HG02588 (cell line): ENCODE results near the gene F9.
"Not testable (repeated sequence)": the region's sequence is repeated elsewhere in the genome, so short reads cannot be mapped to it uniquely, and the experiment has no call there.

ENCODE experiments used
- ATAC-seq: cut with Tn5 transposase; IDR thresholded peaks from one replicate; pipeline ENCODE4 v1.9.1; 2021; ENCODE audit warnings: mild to moderate bottlenecking, moderate library complexity; ENCODE audit not compliant: unreplicated experiment

F9 gene

DNA sequence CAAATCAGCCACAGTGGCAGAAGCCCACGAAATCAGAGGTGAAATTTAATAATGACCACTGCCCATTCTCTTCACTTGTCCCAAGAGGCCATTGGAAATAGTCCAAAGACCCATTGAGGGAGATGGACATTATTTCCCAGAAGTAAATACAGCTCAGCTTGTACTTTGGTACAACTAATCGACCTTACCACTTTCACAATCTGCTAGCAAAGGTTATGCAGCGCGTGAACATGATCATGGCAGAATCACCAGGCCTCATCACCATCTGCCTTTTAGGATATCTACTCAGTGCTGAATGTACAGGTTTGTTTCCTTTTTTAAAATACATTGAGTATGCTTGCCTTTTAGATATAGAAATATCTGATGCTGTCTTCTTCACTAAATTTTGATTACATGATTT is at the start of gene F9:
Gene F9, plus strand, starts transcription at position 190 of the 400 bp plus-strand sequence. Its CDS starts 26 bp downstream, at position 216.
- ATAC-seq: no peak

DNA sequence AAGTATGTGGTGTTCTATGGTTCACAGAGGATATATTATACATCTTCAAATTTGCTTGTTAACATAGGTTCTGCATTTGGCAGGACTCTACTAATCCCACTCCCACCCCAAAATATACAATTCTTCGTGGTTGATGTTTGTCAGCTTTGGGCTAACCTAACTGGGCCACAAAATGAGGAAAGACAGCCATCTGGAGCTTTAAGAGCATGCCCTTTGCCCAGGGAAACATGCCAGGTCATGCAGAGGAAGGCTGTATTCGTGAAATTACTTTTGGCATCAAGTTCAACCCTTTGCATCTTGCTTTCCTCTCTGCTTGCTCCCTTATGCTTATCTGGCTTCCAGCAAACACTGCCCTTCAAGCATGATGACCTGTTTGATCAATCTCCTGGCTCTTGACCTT is 46.8 kb upstream of the F9 start:
- no peak for ATAC-seq

DNA sequence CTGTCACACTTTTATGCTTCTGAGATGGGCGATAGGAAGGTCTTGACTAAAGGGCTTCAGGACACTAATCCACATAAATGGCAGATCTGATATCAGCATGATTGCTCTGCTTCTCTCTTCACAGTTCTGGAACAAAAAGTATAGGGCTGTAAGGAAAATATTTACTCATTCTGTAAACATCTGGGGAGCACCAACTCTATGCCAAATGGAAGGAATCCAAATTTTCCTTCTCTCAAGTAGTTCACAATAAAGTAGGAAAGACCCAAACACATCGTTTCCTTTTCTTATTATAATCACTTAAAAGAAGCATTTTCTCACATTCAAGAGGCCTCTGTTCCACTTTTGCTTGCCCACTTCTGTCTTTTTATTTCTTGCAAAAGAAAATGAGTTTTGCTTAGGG is 45.9 kb upstream of the F9 start:
- no peak for ATAC-seq

DNA sequence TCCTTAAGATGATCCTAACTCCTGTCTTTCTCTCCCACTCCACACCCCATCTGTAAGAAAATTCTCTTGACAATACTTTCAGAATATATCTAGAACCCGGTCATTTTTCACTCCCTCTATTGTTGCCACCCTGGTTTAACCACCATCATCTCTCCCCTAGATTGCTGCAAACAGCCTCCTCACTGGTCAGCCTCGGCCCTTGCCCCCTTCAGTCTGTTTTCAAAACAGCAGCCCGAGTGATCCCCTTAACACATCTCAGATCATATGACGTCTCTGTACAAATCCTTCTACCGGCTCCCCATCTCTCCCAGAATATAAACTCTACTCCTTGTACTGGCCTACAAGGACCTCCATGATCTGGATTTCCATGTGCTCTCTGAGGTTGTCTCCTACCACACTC is 35.2 kb upstream of the F9 start:
- no peak for ATAC-seq

DNA sequence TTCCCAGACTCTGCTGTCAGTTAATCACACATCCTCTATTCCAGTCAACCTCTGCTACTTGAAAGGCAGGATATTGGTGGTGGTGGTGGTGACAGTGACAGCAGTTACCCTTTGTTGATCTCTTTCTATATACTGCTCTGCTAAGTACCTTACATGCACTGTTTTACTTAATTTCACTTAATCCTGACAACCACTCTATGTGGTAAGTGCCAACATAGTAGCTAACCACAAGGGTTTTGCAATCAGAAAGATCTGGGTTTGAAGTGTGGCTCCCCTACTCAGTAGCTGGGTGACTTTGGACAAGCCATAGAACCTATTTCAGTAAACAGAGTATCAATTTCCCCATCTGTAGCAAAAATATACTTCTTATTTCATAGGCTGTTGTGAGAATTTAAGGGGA is 24.2 kb upstream of the F9 start:
- ATAC-seq: no peak

DNA sequence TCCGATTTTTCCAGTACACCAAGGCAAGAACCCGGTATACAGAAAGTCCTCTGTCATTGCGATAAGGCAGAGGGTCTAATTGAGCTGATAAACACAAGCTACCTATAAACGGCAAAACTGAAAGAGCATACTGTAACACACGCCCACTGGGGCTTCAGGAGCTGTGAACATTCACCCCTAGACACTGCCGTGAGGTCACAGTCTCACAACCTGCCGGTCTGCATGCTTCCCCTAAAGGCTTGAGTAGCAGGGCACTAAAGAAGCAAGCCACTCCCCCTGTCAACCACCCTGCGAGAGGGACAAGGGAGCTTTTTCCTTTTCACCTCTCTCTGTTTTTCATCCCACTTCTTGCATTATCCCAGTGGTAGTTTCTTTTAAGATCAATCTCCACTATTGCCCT is 22.4 kb upstream of the F9 start:
- no peak for ATAC-seq

DNA sequence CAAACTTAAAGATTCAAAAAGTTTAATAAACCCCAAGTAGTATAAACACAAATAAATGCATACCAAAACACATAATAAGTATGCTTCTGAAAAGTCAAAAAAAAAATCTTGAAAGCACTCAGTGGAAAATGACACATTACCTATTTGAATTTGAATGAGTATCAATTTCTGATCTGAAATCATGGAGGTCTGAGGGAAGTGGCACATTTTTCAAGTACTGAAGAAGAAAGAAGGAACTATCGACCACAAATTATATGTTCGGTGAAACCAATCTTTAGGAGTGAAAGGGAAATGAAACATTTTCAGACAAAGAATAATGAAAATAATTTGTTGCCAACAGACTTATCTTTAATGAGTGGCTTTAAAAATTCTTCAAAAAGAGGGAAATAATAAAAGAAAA is 12.1 kb upstream of the F9 start:
- ATAC-seq: no peak

DNA sequence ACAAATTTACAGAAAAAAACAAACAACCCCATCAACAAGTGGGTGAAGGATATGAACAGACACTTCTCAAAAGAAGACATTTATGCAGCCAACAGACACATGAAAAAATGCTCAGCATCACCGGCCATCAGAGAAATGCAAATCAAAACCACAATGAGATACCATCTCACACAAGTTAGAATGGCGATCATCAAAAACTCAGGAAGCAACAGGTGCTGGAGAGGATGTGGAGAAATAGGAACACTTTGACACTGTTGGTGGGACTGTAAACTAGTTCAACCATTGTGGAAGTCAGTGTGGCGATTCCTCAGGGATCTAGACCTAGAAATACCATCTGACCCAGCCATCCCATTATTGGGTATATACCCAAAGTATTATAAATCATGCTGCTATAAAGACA is 1.7 kb upstream of the F9 start:
- not testable (repeated sequence) for ATAC-seq

DNA sequence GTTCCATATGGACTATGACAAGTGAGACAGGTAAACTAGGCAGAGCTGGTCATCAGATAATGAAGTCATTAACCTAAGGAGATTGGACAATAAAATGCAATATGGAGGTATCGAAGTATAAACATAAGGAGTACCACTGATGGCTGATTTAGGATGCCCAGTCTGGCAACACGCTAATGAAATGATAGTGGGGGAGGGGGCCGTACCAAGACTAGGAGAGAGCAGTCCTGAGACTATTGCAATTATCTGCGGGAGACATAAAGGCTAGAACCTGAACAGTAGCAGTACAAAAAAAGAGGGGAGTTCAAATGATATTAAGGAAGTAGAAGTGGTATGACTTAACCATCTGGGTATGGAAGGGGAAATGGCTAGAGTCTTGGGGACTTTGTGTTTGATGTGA is 2.3 kb downstream of the F9 start:
- no peak for ATAC-seq

DNA sequence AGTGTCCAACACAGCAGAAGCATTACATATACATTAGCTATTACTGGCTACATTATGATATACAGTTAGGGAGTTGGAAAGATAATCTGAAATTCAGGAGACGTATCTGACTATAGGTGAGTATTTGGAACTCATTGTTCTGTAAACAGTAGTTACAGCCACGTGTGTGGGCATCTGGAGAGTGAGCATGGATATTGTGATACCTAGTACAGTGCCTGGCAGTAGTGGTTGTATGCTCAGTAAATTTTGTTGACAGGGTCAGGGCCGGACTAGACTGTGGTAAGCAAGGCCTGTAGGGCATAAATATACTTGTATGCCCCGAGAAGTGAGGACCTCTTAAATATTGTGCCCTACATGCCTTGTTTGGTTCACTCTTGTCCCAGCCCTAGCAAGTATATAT is 2.9 kb downstream of the F9 start:
- no peak for ATAC-seq

DNA sequence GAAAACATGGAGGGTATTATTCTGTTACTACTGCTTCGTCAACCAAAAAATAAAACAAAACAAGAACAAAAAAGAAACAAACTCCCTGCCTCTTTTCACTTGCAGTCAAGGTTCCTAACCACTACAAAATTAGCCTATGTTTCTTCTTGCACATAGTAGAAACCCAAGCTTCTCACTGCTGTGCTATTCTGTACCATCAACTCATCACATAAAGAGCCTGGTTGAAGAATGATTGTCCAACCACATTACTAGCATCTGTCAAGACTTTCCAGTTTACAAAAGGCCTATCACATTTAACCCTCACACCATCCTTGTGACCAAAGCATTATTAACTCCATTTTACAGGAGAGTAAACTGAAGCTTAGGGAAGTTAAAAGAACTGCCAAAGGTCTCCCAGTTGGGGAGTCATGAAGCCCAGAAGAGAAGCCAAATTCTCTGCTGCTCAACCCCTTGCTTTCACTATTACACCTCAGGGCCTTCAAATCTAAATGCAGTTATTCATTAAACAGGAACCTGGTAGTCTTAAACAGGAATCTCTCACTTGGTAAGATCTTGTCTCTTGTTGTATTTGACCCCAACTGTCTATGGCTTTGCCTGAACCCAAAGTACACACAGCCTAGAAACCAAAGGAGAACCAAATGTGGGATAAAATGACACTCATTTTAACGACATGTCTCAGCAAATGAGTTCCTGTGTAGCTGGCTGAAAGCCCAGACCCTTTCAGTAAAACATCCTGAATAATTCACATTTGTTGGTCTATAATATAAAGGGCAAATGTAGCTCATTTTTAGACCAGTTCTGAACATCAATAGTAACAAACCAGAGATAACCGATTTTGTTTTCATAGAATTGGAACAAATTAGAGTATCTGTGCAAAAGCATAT is 8.6 kb downstream of the F9 start:
- peak; percentile 84 for ATAC-seq

DNA sequence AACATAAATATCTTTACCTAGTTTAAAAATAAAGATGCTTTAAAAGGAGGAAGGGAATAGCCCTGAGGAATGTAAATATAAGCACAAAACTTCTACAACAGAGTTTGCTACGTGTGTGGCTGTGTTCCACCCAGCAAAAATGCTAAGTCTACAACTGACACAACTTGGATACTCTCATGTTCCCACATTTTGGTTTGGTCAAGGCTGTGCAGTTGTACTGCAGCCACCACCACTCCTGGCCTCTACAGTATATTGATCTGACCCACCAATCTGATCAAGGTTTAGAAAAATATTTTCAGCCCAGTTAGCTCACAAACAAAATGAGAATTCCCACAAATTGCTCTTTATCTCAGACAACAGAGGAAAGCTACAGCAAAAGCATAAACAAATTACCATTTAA is 12.1 kb downstream of the F9 start:
- no peak for ATAC-seq

DNA sequence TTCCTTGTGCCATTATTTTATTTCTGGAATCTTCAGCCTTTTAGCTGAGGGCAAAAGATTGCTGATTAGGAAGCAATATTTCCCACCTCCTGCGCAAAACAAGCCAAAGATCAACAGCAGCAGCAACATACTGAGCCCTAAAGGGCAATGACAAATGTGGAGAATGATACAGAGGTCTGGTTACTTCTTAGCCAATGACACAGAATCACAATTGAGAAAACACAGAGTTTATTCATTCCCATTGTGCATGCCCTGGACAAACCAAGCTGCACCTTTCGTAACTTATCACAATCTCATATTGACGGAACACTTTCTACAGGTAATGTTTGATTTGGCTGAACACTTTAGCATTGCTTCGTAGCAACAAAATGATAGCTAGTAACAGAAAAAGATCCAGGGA is 13.4 kb downstream of the F9 start:
- no peak for ATAC-seq

DNA sequence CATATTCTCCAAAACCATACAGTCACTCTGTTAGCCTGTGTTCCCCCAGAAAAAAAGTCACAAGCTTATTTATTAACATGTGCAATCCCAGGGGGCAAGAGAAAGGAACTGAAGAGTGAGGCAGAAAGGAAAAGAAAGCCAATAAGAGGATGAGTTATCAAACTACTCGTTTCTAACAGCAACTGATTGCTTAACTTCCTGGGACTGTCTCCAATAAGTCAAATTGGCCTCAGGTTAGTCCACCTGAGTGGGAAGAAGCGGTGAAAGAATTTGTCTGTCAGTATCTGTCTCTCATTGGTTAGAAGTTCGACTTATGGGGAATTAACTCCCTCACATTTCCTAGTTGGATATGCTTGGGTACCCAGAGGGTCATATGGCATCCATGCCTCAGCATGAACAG is 14.1 kb downstream of the F9 start:
- ATAC-seq: no peak

DNA sequence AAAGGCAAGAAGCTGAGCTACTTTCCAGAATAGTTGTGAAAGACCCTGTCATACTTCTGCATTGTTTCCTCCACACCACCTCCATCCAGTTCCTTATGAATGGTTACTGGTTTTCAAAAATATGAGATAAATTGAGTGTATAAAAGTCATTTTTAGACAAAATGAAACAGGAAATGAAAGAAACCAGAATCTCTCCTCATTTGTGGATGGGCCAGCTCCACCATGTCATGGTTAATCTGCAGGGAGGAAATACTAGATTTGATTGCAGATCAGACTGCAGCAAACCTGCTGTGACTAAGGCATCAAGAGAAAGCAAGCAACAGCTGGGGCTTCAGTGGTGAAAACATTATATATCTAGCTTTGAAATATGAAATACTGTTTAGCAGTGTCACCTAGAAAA is 23.8 kb downstream of the F9 start:
- ATAC-seq: peak; percentile 25

DNA sequence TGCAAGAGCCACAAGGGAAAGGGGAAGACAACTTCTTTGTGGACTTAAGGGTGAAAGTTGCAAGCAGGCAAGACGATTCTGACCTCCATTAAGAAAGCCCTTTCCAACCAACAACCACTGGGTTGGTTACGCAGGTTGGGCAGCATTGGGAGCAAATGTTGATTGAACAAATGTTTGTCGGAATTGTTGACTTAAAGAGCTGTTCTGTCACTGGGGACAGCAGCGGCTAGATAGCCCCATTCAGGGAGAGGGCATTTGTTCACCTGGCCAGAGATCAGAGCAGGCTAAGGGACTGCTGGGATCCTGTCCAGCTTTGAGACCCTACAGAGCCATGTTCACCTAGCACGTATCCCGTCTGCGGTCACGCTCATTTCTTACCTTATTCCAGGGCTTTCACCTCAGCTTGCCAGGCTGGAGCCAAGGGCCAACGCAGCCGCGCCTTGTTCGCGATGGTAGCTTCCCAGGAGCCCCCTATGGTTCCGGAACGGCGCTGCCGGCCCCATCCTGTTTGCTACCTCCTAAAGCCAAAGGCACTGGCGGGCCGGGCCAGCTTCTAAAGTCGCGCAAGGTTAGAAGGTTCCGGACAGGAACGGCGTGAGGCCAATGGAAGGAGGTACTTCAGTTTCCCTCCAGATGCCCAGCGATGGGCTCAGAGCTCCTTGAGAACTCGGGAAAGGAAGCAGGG is 24.6 kb downstream of the F9 start:
- no peak for ATAC-seq

DNA sequence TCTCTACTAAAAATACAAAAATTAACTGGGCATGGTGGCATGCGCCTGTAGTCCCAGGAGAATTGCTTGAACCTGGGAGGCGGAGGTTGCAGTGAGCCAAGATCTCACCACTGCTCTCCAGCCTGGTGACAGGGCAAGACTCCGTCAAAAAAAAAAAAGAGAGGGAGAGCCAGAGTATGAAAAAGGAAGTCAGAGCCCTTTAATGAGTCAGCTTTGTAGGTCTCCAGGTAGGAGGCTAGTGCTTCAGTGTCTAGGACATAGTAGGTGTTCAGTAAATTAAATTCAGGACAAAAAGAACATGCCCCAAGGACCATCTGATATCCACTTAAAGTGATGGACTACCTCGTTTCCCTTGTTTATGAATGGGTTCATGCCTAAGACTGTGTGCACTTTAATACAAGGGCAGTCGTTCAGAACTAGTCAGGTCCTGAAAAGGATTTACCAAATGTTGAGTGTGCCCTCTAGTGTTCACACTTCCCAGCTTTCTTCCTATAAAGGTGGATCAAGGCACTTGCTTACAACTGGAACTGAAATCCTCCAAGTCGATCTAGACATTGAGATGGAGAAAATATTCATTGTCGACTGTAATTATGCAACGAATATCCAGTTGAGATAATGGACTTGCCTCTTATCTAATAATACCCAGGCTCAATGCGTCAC is 29.0 kb downstream of the F9 start:
- ATAC-seq: peak; percentile 80

DNA sequence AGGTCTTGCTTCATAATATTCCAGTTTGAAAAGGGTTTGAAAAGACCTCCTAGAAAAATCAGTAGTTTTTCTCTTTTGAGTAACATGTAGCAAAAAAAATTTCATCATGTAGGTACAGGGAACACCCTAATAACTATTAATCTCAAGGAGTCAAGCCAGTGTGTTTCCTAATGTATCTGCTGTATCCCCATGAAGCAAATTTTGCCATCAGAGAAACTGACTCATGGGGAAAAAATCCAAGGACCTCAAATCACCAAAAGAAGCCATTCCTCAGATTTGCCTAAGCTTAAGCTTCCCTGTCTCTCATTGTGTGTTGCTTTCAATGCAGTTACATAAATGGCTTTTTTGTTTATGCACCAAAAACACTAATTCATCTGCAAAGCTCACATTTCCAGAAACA is 29.7 kb downstream of the F9 start:
- ATAC-seq: no peak

DNA sequence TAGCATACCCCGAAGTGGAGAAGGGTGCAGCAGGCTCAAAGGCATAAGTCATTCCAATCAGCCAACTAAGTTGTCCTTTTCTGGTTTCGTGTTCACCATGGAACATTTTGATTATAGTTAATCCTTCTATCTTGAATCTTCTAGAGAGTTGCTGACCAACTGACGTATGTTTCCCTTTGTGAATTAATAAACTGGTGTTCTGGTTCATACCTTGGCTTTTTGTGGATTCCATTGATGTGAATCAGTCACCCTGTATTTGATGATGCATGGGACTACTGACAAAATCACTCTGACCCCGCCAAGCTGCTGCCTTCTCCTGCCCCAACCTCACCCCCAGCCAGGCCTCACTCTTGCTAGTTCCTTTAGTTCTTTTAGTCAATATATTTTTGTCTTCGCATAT is 32.7 kb downstream of the F9 start:
- no peak for ATAC-seq

DNA sequence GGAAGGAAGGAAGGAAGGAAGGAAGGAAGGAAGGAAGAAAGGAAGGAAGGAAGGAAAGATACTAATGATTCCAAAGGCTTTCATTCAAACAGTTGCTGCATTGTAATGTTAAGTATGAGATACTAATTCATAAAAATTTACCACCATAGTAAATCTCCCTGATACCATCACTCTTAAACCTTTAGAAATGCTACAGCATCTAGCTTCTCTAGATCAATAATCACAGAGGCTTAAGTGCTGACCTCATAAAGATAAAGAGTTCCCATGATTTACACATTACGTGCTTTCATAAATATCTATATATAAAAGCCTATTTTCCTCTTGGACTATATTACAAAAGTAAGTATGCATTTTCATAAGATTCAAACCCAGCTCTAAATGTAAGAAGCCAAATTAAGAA is 36.4 kb downstream of the F9 start:
- no peak for ATAC-seq

DNA sequence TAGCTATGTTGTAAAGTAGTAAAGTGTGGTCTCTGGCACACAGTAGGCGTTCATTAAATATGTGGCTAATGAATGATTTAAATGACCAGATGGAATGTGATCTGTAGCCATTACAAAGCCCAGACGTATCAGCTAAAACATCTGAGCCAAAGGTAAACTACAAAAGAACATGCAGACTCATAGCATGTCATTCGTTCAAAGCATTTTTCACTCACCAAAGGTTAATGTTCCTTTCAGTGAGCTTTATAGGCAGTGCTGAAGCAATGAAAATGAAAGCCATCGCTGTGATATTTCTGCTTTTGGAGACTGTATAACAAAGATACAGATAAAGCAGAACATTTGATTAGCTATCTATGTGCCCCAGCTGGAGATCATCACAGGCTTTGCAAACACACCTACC is 50.5 kb downstream of the F9 start:
- ATAC-seq: no peak

DNA sequence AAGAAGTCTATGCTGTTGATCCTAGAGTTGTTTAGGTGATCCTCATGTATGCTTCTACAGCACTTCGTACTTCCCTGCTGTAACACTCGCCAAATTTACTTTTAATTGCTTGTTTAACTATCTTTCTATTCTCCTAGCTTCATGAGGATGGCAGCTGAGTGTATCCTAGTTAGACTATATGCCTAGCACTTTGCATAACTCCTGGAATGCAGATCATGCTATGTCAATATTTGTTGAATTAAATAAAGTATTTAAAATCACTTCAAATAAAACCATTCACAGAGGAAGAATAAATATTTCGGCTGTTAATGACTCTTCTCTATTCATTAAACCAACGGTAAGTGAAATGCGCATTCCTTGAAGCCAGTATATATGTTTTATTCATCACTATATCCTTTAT is 55.1 kb downstream of the F9 start:
- no peak for ATAC-seq
